OCI-LY1 (cell line): ENCODE data around the gene NGF.
A peak's percentile ranks its signal among the peaks of the same experiment; 100 is the strongest.

Experiments used
- H2AFZ ChIP-seq: fragments of 200-600 bp; sonication (generic), shearing (Covaris generic); 2 replicates; pipeline ENCODE4 v1.6.0; 2014; ENCODE audit warnings: antibody characterized with exemption, mild to moderate bottlenecking, low read length
- H3F3A ChIP-seq: fragments of 200-600 bp; sonication (generic), shearing (Covaris generic); 2 replicates; pipeline ENCODE4 v1.6.0; 2014; ENCODE audit warnings: mild to moderate bottlenecking, antibody characterized with exemption, low read length, moderate library complexity; ENCODE audit not compliant: insufficient read depth
- H3K27ac ChIP-seq: fragments of 200-600 bp; sonication (generic); 2 replicates; pipeline ENCODE4 v1.5.1; 2014; ENCODE audit warnings: low read length, mixed run types, mild to moderate bottlenecking, low read depth; ENCODE audit not compliant: poor library complexity, severe bottlenecking
- H3K27me3 ChIP-seq: fragments of 200-600 bp; sonication (generic); 2 replicates; pipeline ENCODE4 v1.6.0; 2014; ENCODE audit warnings: antibody characterized with exemption, mild to moderate bottlenecking, low read length, moderate library complexity; ENCODE audit not compliant: insufficient read depth
- H3K36me3 ChIP-seq: fragments of 200-600 bp; sonication (generic); 2 replicates; pipeline ENCODE4 v1.6.1; 2014; ENCODE audit warnings: mild to moderate bottlenecking, antibody characterized with exemption, low read length, moderate library complexity, mixed read lengths; ENCODE audit not compliant: insufficient read depth
- H3K4me1 ChIP-seq: fragments of 200-600 bp; sonication (generic); 2 replicates; pipeline ENCODE4 v1.5.1; 2014; ENCODE audit warnings: mild to moderate bottlenecking, low read length, moderate library complexity; ENCODE audit not compliant: insufficient read depth, severe bottlenecking
- H3K4me2 ChIP-seq: fragments of 200-600 bp; sonication (generic), shearing (Covaris generic); 2 replicates; pipeline ENCODE4 v1.6.1; 2014; ENCODE audit warnings: low read length
- H3K4me3 ChIP-seq: fragments of 200-600 bp; sonication (generic); 2 replicates; pipeline ENCODE4 v1.5.1; 2014; ENCODE audit warnings: low read length, low read depth, mild to moderate bottlenecking, mixed read lengths; ENCODE audit not compliant: poor library complexity, severe bottlenecking
- H3K79me2 ChIP-seq: fragments of 200-600 bp; shearing (Covaris generic); 2 replicates; pipeline ENCODE4 v1.6.1; 2016; ENCODE audit warnings: mixed run types, low read length, mixed read lengths; ENCODE audit not compliant: insufficient read depth
- H3K9ac ChIP-seq: fragments of 200-600 bp; sonication (generic), shearing (Covaris generic); 2 replicates; pipeline ENCODE4 v1.6.1; 2014; ENCODE audit warnings: mild to moderate bottlenecking, low read length, mixed read lengths
- H3K9me2 ChIP-seq: fragments of 200-600 bp; sonication (generic), shearing (Covaris generic); 2 replicates; pipeline ENCODE4 v1.6.1; 2014; ENCODE audit warnings: low read depth, mild to moderate bottlenecking, low read length, mixed read lengths
- H3K9me3 ChIP-seq: fragments of 200-600 bp; shearing (Covaris generic); 2 replicates; pipeline ENCODE4 v1.6.1; 2014; ENCODE audit warnings: low read length, mixed read lengths
- H4K20me1 ChIP-seq: fragments of 200-600 bp; sonication (generic), shearing (Covaris generic); 2 replicates; pipeline ENCODE4 v1.6.0; 2016; ENCODE audit warnings: mild to moderate bottlenecking, low read length; ENCODE audit not compliant: insufficient read depth
- CTCF ChIP-seq: fragments of 200-600 bp; sonication (generic), shearing (Covaris generic); IDR thresholded peaks from 2 replicates; pipeline ENCODE4 v1.5.1; 2017; ENCODE audit warnings: mild to moderate bottlenecking, antibody characterized with exemption, low read length, moderate library complexity, mixed read lengths
- EZH2 ChIP-seq: fragments of 200-600 bp; sonication (generic), shearing (Covaris generic); IDR thresholded peaks from 2 replicates; pipeline ENCODE4 v1.8.0; 2017; ENCODE audit warnings: borderline replicate concordance, mixed run types, mild to moderate bottlenecking, antibody characterized with exemption, low read length, moderate library complexity, mixed read lengths

Gene NGF

GRCh38 chr1:115277276-115277675, 60.8 kb downstream of the NGF start:
- H3K9me3 ChIP-seq = no peaks in the 10 kb centered on the region
- no peak for TF ChIP-seq CTCF
- TF ChIP-seq EZH2 = no peak
- H3K4me2 ChIP-seq = no peak overlapping the region

GRCh38 chr1:115275216-115275615, 62.8 kb downstream of the NGF start:
- H3K4me1 ChIP-seq = no peaks in the 10 kb centered on the region
- no peaks in the 10 kb centered on the region for H3K9me2 ChIP-seq
- H3K27ac ChIP-seq = no peak overlapping the region
- H3K27me3 ChIP-seq = 0 out of 2 replicates have a peak, but pooled peaks cover 4% of the 10 kb centered on the region
- H2AFZ ChIP-seq = no peak overlapping the region
- H3K79me2 ChIP-seq = no peaks in the 10 kb centered on the region
- no peaks in the 10 kb centered on the region for H3K36me3 ChIP-seq
- no peaks in the 10 kb centered on the region for H3F3A ChIP-seq
- no peak overlapping the region for H3K4me3 ChIP-seq
- H3K9ac ChIP-seq = no peak overlapping the region
- no peak overlapping the region for H3K4me2 ChIP-seq
- no peaks in the 10 kb centered on the region for H3K9me3 ChIP-seq
- H4K20me1 ChIP-seq = no peaks in the 10 kb centered on the region
- TF ChIP-seq EZH2 = no peak
- peak; percentile 67 for TF ChIP-seq CTCF

More at GRCh38 chr1:115277276-115277675, 60.8 kb downstream of the NGF start:
- no peaks in the 10 kb centered on the region for H3K4me1 ChIP-seq
- no peaks in the 10 kb centered on the region for H3F3A ChIP-seq
- no peaks in the 10 kb centered on the region for H3K36me3 ChIP-seq
- no peaks in the 10 kb centered on the region for H3K79me2 ChIP-seq
- H3K27ac ChIP-seq = no peak overlapping the region
- no peaks in the 10 kb centered on the region for H3K9me2 ChIP-seq
- H3K27me3 ChIP-seq = 0 out of 2 replicates have a peak, but pooled peaks cover 4% of the 10 kb centered on the region
- H2AFZ ChIP-seq = no peak overlapping the region
- no peaks in the 10 kb centered on the region for H4K20me1 ChIP-seq
- no peak overlapping the region for H3K4me3 ChIP-seq
- H3K9ac ChIP-seq = no peak overlapping the region

GRCh38 chr1:115274467-115274866, 63.6 kb downstream of the NGF start:
- Histone ChIP-seq H3K4me1 (no peaks in the 10 kb centered on the region), H3K36me3 (no peaks in the 10 kb centered on the region), H3K4me3 (no peak overlapping the region), H3F3A (no peaks in the 10 kb centered on the region), H3K27ac (no peak overlapping the region), H4K20me1 (no peaks in the 10 kb centered on the region), H3K4me2 (no peak overlapping the region), H2AFZ (no peak overlapping the region), H3K79me2 (no peaks in the 10 kb centered on the region), H3K9me2 (no peaks in the 10 kb centered on the region), H3K27me3 (0 out of 2 replicates have a peak, but pooled peaks cover 4% of the 10 kb centered on the region), H3K9ac (no peak overlapping the region), H3K9me3 (no peaks in the 10 kb centered on the region)
- TF ChIP-seq EZH2 (no peak), CTCF (no peak)
